Left ventricle myocardium inferior (tissue), 1 donor: ENCODE data around the gene ZNF222. TPM values are rescaled to one million over a fixed set of nuclear protein-coding genes. Genes with fewer than 3 reads are reported as not detected.

ENCODE experiments used
- DNase-seq: peaks from one replicate; pipeline ENCODE4 v3.0.0-alpha.2; 2020
- H3K27ac ChIP-seq: fragments of 200-600 bp; replicated peaks from 2 replicates; pipeline ENCODE4 v1.8.0; 2021
- H3K27me3 ChIP-seq: fragments of 200-600 bp; 2 replicates; pipeline ENCODE4 v1.8.0; 2021; ENCODE audit warnings: low read depth
- H3K36me3 ChIP-seq: fragments of 200-600 bp; 2 replicates; pipeline ENCODE4 v1.8.0; 2021
- H3K4me1 ChIP-seq: fragments of 200-600 bp; 2 replicates; pipeline ENCODE4 v1.8.0; 2021
- H3K4me3 ChIP-seq: fragments of 200-600 bp; 2 replicates; pipeline ENCODE4 v1.8.0; 2021; ENCODE audit warnings: mild to moderate bottlenecking, moderate library complexity
- H3K9me3 ChIP-seq: fragments of 200-600 bp; replicated peaks from 2 replicates; pipeline ENCODE4 v1.8.0; 2021
- intact Hi-C: fragments of 100-400 bp; cut with micrococcal nuclease; formaldehyde crosslinking; loops from one replicate; pipeline ENCODE4 v1.11.0; 2022
- total RNA-seq: library from RNA; stranded (reverse); fragmentation: NEBNext Ultra II Directional; extraction: Animal tissue kit (Norgen Biotek cat#: 25700); gene quantifications from one replicate; pipeline ENCODE4 v1.2.1, GENCODE V29; 2021
- TF ChIP-seq, protein P1 (sequence below): fragments of 200-600 bp; IDR thresholded peaks from 2 replicates; pipeline ENCODE4 v1.8.0; 2021; ENCODE audit warnings: antibody characterized with exemption, mild to moderate bottlenecking, borderline replicate concordance
- donor health status: DM: no; HTN: yes; CAD: no; lungs with severe emphysema.

Gene ZNF222
- total RNA-seq, 1 donor from 2014 or later = 4.6 TPM

DNA sequence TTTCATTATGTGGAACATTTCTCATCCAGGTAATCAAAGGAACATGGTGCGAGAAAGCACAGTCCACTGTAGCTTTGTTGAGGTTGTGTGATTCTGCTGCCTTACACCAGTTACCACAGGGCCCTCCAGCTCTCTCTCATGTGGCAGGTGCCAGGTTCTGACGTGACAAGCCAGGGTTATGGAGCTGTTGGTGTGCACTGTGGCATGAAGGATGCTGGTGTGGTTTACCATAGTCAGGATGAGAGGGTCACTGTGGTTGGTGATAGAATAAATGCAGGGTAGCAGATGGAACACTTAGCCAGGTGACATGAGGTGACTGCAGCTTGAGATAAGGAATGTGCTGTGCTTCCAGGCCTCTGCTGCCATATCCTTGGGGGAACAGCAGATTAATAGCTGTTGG, 34.0 kb downstream of the ZNF222 start:
- Histone ChIP-seq H3K4me3 (no peak overlapping the region), H3K27ac (no peak overlapping the region), H3K36me3 (peaks cover 92% of the 10 kb centered on the region), H3K4me1 (no peaks in the 10 kb centered on the region), H3K27me3 (no peaks in the 10 kb centered on the region), H3K9me3 (peaks cover 18% of the 10 kb centered on the region)
- TF ChIP-seq, protein P1, sequence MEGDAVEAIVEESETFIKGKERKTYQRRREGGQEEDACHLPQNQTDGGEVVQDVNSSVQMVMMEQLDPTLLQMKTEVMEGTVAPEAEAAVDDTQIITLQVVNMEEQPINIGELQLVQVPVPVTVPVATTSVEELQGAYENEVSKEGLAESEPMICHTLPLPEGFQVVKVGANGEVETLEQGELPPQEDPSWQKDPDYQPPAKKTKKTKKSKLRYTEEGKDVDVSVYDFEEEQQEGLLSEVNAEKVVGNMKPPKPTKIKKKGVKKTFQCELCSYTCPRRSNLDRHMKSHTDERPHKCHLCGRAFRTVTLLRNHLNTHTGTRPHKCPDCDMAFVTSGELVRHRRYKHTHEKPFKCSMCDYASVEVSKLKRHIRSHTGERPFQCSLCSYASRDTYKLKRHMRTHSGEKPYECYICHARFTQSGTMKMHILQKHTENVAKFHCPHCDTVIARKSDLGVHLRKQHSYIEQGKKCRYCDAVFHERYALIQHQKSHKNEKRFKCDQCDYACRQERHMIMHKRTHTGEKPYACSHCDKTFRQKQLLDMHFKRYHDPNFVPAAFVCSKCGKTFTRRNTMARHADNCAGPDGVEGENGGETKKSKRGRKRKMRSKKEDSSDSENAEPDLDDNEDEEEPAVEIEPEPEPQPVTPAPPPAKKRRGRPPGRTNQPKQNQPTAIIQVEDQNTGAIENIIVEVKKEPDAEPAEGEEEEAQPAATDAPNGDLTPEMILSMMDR = no peak
- DNase-seq = no peak
- intact Hi-C loops = no loop called here

DNA sequence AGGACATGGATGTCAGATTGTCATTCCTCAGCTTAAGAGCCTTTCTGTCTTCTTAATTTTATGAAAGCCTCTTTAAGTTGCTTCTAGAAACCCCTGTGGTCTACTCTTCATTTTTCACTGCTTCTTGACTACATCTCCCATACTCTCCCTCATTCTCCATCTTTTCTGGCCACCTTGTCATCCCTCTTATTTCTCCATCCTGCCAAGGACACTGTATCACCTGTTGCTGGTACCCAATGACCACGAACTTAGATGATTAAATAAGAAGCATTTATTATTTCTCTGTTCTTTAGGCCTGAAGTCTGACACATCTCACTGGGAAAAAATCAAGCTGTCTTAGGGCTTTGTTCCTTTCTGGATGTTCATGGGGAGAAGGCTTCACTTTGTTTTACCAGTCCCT, 35.9 kb downstream of the ZNF222 start:
- H3K9me3 ChIP-seq = peaks cover 36% of the 10 kb centered on the region
- DNase-seq = no peak
- intact Hi-C loops = no loop called here
- peaks cover 92% of the 10 kb centered on the region for H3K36me3 ChIP-seq
- no peaks in the 10 kb centered on the region for H3K27me3 ChIP-seq
- H3K4me1 ChIP-seq = no peaks in the 10 kb centered on the region
- H3K4me3 ChIP-seq = no peak overlapping the region
- TF ChIP-seq, protein P1 = no peak
- H3K27ac ChIP-seq = no peak overlapping the region

DNA sequence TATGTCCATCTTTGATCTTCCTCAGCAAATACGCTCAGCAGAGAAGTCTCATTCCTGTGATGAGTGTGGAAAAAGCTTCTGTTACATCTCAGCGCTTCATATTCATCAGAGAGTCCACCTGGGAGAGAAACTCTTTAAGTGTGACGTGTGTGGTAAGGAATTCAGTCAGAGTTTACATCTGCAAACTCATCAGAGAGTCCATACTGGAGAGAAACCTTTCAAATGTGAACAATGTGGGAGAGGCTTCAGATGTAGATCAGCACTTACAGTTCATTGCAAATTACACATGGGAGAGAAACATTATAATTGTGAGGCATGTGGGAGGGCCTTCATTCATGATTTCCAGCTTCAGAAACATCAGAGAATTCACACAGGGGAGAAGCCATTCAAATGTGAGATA, 41.1 kb downstream of the ZNF222 start:
- H3K4me1 ChIP-seq = peaks cover 2% of the 10 kb centered on the region
- TF ChIP-seq, protein P1 = no peak
- H3K4me3 ChIP-seq = no peak overlapping the region
- H3K9me3 ChIP-seq = peaks cover 73% of the 10 kb centered on the region
- DNase-seq = no peak
- H3K36me3 ChIP-seq = peaks cover 74% of the 10 kb centered on the region
- H3K27ac ChIP-seq = no peak overlapping the region
- intact Hi-C loops = no loop called here
- H3K27me3 ChIP-seq = no peaks in the 10 kb centered on the region

DNA sequence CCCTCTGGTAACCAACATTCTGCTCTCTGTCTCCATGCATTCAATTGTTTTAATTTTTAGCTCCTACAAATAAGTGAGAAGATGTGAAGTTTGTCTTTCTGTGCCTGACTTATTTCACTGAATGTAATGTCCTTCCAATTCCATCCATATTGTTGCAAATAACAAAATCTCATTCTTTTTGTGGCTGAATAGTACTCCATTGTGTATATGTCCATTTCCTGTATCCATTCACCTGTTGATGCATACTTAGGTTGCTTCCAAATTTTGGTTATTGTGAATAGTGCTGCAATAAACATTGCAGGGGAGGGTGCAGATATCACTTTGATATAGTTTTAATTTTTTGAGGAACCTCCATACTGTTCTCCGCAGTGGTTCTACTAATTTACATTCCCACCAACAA, 44.2 kb downstream of the ZNF222 start:
- Histone ChIP-seq H3K4me3 (no peak overlapping the region), H3K4me1 (peaks cover 23% of the 10 kb centered on the region), H3K36me3 (peaks cover 42% of the 10 kb centered on the region), H3K9me3 (peaks cover 54% of the 10 kb centered on the region), H3K27ac (no peak overlapping the region), H3K27me3 (no peaks in the 10 kb centered on the region)
- no peak for DNase-seq
- TF ChIP-seq, protein P1 = no peak
- intact Hi-C loops = no loop called here

- peaks cover 26% of the 10 kb centered on the region for H3K36me3 ChIP-seq
- H3K4me3 ChIP-seq = peak within 1 kb of the TSS; percentile 78
- peaks cover 28% of the 10 kb centered on the region for H3K9me3 ChIP-seq
- peak; percentile 82 for DNase-seq
- H3K27me3 ChIP-seq = no peaks in the 10 kb centered on the region
- TF ChIP-seq, protein P1 = no peak
- H3K4me1 ChIP-seq = peaks cover 23% of the 10 kb centered on the region
- H3K27ac ChIP-seq = peak within 1 kb of the TSS; percentile 60
- intact Hi-C loops = no loop called here
Observed at GRCh38 chr19:44071824-44072542, 46.8 kb downstream of the ZNF222 start, which contains the start of gene ZNF284. ZNF284 (plus strand) TSS chr19:44072159; CDS start chr19:44076390, 4,231 bp downstream.
